HG02943 (cell line): ENCODE measurements around the gene DGLUCY.
"Not testable (repeated sequence)": the region's sequence is repeated elsewhere in the genome, so short reads cannot be mapped to it uniquely, and the experiment has no call there.

Source experiments
- ATAC-seq: cut with Tn5 transposase; IDR thresholded peaks from one replicate; pipeline ENCODE4 v1.9.1; 2021; ENCODE audit warnings: mild to moderate bottlenecking, low read depth, moderate library complexity; ENCODE audit not compliant: unreplicated experiment

Gene DGLUCY

DNA sequence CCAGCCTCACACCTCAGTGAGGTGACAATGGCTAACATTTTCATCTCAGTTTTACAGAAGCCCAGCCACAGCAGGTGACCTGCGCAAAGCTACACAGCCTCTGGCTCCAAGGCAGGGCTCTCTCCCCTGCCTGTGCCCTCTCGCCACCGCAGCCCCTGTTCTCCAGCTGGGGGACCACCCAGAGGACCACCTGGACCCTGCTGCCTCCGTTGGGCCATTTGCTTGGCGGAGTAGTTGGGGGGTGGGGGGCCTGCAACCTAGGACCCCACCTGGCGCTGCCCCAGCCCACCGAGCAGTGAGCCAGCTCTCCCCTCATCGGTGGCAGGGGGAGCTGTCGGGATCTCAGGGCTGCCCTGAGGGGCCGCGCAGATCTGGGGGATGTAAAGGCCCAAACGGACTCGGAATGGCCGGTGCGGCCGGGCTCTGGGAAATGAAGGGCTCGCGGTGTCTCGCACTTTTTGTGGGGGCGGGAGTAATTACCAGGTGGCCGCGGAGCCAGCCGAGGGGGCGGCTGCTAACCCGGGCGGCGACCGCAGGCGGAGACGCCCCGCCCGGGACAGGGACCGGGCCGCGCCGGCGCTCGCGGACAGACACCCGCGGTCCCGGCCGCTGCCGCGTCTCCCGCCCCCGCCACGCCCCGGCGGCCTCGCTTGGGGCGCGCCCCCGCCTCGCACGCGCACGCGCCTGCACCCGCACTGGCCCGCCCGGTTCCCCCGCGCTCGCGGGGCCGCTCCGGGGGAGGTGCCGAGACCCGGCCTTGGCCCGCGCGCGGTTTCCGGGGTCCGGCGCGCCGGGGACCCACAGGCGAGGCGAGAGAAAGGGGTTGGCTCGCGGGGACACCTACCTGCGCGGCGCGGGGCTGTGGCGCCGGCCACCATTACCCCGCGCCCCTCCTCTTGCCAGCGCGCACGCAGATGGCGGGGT lies 139.3 kb downstream of the DGLUCY start:
- no peak for ATAC-seq

DNA sequence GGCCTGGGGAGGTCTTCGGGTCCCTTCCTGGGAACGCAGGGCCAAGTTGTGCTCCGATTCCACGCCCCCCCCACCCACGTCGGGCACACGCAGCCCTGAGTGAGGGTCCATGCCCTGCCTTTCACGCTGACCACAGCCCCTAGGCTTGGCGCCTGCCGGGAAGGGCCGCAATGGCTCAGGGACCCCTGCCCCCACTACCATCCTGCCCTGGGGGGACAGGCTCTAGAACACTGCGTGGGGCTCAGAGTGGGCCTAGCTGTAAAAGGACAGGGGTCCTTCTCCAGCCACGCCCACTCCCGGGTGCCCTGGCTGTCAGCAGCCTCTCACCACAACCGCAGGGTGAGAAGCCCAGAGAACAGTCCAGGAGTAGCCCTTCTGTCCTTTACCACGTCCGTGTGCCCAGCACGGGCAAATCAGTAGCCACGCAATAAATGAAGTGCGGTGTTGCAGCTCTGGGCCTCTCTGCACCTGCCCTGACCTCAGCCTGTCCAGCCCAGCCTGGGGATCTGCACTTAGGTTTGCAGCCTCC lies 140.0 kb downstream of the DGLUCY start:
- ATAC-seq: no peak

DNA sequence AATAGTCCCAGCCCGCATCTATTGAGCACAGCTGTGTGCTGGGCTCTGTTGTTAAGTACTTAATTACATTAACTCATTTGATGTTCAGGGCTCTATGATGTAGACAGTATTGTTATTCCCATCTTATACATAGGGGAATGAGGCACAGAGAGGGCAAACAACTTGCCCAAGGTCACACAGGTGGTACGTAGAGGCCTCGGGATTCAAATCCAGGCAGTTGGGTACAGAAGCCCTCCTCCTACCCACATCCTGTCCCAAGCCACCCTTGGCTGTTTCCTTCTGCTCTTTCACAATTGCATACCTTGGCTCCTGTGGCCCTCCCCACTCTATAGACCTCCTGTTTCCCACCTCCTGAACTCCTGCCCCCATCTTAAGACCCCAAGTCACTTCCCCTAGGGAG lies 140.6 kb downstream of the DGLUCY start:
- no peak for ATAC-seq

DNA sequence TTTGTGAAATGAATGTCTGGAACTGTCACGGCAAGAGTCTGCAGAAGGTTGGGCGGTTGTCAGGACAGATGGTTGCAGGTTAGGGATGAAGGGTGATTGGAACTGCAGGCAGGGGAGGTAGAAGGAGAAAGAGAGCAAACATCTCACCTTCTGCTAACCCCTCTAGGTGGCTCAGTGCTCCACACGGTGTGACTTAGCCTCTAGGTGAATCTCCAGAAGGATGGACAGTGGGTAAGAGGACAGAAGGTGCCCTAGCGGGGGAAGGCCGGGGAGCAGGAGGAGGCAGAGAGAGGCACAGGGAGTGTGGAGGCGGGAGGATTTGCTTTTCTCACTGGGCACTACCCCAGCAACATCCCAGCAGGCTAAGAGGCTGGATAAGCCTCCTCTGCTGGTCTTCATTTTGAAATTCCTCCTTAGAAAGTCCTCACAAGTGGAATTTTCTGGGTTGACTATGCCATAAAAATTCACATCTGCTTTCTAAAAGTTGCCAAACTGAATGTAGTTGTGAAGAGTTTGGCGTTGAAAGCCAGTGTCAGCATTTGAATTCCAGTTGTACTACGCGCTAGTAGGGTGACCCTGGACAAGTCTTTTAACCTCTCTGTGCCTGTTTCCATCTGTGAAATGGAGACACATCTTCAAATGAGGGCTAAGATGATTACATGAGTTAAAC lies 141.3 kb downstream of the DGLUCY start:
- ATAC-seq: no peak

DNA sequence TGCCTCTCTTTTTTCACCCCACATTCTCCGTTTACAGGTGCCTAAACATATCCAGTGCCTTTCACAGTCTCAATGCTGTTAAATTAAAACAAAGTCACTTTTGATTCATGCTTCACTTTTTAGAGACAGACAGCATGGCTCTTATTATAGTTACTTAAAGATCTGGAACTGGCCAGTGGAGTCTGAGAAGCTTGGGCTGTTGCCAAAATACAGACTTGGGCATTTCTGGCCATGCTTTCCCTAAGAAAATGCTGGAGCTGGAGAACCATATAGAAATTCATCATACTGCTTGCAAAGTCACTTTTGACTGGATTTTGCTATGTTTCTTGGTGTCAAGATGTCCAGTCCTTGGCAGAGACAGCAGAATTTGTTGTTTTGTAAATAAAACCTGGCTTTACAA lies 142.8 kb downstream of the DGLUCY start:
- no peak for ATAC-seq

DNA sequence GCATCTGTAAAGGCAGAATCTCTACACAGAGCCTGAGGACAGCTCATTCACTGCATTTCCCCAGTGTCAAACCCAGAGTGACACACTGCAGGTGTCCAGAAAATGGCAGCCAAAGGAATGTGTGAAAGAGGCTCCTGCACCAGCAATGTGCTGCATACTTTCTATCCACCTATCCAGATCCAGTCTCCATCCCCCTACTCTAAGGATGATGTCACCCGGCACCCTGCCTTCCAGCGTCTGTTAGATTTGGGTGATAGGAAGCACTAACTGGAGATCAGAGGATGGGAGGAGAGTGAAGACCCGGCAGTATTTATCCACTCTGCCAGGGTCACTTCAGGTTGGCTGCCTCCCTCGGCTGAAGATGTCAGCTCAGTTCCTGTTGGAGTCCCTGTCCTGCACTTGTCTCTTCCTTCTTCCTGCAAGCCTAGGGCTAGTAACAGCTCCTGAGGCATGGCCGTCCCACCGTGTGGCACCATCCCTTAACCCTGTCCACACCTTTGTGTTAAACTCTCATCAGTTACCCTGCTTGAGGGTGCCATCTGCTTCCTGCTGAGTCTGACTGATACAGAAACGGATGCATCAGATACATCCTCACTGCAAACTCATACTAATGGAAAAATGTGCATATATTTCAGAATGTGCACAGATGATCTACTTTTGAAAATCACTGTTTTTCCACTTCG lies 143.6 kb downstream of the DGLUCY start:
- ATAC-seq: no peak

DNA sequence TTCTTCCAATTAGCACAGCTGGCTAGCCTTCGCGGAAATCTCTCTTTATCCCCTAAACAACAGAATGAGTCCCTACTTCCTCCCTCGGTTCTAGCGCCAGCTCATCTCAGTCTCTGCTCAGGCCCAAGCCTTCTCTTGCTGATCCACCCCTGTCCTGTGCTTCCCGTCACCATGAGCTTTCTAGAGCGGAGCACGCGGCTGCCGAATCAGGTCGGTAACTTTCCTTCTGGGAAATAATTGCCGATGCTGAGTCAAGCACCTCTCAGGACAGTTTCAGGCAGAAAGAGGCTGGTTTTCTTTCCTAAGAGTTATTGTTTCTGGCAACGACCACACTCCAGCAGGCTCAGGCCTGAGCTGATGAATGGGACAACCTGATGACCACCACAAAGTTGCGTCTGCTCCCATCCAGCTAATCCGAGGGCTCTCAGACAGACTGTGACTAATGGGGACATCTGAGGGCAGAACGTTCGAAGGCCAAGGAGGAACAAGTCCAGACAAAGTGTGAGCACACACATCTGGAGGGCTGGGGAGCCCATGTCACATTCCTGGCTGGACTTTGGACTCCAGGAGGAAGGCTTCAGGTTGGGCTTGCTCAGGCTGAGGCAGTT lies 144.2 kb downstream of the DGLUCY start:
- no peak for ATAC-seq

DNA sequence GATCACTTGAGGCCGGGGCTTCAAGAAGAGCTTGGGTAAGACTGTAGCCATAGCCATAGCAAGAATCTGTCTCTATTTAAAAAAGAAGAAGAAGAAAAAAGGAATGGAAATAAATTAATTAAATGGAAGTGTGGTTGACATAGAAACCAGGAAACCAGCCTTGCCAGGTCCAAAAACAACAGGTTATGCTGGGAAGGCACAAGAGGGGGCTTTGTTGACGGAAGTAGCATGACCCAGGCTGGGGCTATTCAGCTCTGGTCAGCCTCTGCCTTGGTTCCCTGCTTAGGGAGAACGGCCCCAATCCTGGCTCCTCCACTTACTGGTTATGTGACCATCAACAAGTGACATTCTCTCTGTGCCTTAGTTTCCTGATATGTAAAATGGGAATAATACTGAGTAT lies 145.0 kb downstream of the DGLUCY start:
- ATAC-seq: no peak

DNA sequence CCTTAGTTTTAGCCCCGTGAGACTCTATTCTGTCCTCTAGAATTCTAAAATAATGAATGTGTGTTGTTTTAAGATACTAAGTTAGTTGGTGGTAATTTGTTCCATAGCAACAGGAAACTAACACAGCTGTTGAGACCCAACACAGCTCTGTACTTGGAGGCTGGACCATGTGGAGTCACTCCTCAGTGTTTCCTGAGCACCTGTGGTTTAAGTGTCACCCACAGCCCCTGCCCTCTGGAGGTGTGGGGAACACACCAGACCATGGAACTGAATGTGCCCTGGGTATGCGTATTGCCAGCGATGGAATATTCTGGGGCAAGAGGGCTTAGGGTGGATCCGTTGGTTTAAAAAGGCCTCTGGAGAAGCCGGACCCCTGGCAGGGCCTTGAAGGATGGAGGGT lies 147.2 kb downstream of the DGLUCY start:
- no peak for ATAC-seq

DNA sequence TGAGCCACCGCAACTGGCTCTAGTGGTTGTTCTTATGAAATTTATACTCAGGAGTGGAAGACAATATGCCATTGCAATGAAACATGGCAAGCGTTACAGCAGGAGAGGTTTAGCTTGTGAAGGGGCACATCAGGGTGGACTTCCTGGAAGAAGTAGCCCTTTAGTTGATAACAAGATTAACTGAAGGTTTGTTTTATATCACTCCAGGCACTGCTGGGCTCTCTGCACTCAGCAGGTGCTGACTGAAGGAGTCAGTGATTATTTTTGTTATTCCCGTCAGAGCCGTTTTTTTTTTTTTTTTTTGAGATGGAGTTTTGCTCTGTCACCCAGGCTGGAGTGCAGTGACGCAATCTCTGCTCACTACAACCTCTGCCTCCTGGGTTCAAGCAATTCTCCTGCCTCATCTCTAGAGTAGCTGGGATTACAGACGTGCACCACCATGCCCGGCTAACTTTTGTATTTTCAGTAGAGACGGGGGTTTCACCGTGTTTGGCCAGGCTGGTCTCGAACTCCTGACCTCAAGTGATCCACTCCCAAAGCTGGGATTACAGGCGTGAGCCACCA lies 148.2 kb downstream of the DGLUCY start:
- no peak for ATAC-seq

DNA sequence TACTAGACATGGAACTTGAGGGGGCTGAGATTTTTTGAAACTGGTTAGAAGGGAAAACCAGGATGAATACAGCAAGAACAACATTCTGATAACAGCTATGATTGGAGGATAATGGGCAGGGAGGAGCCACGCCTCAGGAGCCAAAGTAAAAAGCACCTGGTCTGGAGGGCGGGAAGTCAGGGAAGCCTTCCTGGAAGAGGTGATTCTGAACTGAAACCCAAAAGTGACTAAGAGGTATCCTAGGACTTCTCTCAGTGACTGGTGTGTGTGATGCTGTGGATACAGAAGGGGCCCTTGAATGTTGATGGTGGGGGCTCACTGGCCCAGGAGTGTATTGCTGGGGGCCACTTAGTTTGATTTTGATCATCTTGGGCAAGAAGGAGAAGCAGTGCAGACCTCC lies 149.5 kb downstream of the DGLUCY start:
- no peak for ATAC-seq

DNA sequence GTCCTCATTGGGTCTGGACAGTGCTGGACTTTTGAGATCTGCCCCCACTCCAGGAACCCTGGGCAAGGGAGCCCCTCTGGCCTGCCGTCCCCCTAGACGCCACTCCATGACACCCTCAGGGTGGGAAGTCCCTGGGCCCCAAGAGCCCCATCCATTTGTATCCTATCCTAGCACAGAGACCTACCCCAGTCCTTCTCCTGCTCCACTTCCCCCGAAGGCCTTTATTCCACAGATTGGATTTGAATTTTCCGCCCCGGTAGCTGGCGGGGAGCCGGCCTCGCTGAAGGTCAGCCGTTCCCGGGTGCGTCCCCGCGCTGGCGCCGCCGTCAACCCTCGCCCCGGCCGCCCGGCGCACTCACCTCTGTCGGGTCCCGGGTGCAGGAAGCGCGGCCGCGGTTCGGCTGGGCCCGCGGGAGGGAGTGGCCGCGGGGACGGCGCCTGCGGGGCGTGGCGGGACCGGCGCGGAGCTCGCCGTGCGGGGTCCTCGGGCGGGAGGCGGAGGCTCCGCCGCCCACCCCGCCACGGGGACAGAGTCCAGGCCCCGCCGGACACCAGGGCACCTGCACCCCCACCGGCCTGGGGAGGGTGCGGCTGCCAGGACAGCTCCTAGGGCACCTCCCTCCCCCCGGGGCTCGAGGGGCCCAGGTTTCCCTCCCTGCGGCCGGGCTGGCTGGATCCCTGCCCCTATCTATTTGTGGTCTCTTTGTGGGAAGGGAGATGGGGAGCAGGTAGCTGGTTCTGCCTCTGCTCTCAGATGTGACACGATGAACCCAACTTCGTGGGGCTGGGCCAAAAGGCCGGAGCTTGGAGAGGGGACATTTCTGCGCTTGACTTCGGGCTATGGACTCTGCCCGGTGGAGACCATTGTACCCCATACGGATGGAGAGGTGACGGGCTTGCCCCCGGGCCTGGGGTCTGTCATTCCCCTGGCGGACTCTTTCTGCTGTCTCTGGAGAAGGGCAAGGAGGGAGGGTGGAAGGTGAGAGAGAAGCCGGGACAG lies 150.6 kb downstream of the DGLUCY start:
- no peak for ATAC-seq

DNA sequence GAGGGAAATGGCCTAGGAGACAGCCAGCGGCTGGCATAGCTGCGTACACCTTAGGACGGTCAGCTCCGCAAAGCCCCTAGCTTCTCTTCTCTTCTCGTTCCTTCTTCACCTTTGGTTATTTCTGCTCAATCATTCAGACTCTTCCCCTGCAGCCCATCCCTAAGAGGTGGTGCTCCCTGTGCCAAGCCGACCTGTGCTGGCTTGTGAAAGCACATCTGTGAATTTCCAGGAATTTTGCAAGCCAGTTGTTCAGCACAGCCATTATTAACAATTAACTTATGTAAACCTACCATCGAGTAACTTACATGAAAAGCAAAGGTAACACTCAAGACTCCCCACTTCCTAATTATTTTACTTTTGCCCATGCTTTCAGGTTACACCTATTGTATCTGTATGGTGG lies 151.5 kb downstream of the DGLUCY start:
- ATAC-seq: no peak

DNA sequence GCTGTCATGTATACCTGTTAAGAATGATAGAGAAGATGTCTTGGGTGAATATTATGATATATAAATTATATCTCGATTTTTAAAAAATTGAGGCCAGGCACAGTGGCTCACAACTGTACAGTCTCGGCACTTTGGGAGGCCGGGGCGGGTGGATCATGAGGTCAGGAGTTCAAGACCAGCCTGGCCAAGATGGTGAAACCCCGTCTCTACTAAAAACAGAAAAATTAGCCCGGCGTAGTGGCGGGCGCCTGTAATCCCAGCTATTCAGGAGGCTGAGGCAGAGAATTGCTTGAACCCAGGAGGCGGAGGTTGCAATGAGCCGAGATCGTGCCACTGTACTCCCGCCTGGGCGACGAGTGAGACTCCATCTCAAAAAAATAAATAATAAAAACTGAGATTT lies 152.4 kb downstream of the DGLUCY start:
- ATAC-seq: not testable (repeated sequence)

DNA sequence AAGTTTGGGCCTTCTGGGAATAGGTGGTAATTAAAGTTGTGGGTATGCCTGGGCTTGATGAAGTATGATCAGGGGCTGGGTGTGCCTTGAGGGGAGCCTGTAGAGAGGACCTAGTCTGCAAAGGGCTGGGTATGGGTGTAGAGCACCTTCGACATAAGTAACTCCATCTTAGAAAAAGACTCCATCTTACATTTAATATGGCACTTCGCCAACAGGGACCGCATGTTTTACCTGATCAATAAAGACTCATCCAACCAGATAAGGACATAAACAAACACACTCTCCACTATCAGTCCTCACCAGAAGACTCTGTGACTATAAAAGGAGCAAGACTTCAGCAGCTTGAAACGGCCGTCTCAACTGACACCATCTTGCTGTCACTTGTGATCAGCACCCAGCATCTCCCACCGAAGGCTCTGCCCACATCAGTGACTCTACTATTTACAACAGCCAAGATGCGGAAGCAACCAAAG lies 154.1 kb downstream of the DGLUCY start:
- ATAC-seq: no peak

DNA sequence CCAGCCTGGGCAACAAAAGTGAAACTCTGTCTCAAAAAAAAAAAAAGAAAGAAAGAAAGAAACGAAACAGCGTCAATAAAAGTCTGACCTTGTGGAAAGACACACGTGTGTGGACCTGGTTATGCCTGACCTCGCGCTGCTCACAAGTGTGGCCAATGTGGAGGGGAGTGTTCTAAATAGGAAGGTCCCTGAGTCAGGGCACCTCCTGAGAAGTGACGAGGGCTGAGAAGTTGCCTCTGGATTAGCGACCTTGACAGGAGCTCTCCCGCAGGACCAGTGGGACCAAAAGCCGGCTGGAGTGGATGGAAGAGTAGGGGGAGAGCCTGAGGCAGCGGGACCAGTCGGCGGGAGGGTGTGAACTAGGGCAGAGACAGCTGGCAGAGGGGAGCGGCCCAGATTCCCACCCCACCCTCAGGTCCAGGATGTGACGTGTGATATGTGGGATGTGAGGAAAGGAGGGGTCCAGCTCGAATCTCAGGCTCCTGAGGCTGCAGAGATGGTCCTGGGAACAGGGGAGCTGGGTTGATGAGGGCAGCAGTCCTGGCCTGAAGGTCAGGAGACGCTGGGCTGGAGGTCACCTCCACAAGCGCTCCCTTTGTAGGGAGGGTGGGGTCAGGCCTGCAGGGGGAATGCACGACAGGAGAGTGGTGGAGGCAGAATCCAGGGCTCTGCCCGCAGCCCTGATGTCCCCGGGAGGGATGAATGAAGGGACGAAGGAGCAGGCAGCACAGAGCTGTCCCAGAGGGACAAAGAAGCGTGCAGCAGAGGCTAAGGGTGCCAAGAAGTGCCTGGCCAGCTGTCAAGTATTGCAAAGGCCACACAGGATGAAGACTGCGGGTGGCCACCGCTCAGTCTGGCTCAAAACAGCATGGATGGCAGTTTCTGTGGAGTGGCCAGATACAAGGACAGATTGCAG lies 155.5 kb downstream of the DGLUCY start:
- no peak for ATAC-seq

DNA sequence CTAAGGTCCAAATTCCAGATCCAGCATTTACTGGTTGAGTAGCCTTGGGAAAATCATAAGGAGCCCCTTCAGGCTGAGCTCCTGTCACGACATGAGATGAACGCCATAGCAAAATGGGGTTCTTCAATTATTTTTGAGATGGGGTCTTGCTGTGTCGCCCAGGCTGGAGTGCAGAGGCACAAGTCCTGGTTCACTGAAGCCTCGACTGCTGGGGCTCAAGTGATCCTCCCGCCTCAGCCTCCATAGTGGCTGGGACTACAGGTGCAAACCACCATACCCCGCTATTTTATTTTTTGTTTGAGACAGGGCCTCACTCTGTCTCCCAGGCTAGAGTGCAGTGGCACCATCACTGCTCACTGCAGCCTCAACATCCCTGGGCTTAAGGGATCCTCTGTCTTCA lies 156.3 kb downstream of the DGLUCY start:
- ATAC-seq: no peak

DNA sequence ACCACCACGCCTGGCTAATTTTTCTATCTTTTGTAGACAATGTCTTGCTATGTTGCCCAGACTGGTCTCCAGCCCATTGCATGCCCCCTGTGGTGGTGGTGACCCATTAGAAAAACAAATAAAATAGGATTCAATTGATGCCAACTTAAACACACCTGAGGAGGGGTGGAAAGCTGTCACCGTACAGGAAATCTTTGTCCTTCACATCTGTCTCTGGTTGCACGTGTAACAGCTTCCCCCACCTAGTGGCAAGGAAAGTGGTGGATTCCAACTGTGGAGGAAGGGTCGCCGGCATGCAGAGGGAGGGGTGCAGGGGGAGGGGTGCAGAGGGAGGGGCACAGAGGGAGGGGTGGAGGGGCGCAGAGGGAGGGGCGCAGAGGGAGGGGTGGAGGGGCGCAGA lies 156.7 kb downstream of the DGLUCY start:
- ATAC-seq: no peak
